HG03175 (cell line): ENCODE data around the gene LCNL1.
"Not testable (repeated sequence)": the region's sequence is repeated elsewhere in the genome, so short reads cannot be mapped to it uniquely, and the experiment has no call there.

Experiments
- ATAC-seq: cut with Tn5 transposase; IDR thresholded peaks from one replicate; pipeline ENCODE4 v1.9.1; 2021; ENCODE audit warnings: mild to moderate bottlenecking, moderate library complexity; ENCODE audit not compliant: unreplicated experiment

The LCNL1 gene

DNA sequence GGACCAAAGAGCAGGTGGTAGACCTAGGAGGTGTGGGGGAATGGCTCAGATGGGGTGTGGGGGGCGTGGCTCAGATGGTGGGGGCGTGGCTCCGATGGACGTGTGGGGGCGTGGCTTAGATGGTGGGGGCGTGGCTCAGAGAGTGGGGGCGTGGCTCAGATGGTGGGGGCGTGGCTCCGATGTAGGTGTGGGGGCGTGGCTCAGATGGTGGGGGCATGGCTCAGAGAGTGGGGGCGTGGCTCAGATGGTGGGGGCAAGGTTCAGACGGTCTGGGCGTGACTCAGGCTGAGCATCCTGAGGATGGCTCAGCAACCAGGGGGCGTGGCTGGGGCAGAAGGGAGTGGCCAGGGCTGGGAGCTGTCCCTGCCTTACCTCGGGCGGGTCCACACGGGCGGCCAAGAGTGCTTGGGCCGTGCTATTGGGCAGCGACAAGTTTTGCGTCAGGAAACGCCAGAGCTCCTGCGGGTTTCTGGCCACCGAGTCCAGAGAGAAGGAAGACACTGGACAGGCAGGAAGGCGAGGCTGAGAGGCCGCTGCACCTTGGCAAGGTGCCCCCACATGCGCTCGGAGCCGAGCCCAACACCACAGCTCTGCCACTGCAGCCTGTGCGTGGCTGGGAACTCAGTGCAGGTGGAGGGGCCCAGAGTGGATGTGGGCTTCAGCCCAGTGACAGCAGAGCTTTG, 39.3 kb downstream of the LCNL1 start:
- no peak for ATAC-seq

DNA sequence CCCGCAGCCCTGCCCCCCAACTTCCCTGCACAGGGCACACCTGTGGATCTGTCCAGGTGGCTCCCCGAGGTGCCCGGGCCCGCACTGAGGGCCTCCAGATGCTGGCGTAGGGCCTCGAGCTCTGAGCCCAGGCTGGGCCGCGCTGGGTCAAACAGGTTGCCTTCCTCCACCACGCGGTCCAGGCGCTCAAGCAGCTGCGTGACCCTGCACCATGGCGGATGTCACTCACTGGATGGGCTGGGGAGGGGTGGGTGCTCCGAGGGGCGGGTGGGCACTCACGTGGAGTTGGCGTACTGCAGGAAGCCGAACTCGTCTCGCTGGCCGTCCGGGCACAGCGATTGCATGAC, 39.8 kb downstream of the LCNL1 start:
- no peak for ATAC-seq

DNA sequence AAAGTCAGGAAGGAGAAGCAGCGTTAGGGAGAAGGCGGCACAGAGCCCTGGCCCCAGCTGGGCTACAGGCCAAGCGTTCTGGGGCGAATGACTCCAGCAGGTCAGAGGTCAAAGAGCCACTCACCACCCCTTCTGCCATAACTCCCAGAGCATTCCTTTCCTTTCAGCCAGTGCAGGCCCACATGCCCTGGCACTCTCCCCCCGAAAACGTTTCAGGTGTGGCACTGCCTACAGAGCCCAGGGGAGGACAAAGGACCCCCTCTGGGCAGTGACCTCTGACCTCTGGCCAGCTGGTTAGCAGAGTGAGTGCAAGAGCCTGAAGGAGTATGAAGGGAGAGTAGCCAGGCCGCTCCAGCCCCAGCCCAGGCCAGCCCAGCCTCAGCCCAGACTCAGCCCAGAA, 40.4 kb downstream of the LCNL1 start:
- ATAC-seq = no peak

DNA sequence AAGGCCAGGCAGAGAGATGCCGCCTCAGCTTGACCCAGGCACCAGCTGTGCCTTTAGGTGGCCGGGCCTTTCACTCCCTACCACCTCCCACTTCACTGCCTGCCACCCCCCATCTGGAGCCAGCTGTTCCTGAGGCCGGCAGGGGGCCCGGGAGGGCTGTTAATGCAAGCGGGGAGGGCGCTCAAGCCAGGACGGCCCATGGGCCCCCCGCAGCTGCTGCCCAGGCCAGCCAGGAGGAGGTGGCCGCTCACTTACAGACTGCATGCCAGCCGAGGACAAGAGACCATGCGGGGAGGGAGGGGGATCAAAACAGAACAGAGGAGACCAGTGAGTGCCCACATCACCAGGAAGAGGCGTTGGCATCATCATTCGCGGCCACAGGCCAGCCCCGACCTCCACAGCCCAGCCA, 40.8 kb downstream of the LCNL1 start:
- no peak for ATAC-seq

DNA sequence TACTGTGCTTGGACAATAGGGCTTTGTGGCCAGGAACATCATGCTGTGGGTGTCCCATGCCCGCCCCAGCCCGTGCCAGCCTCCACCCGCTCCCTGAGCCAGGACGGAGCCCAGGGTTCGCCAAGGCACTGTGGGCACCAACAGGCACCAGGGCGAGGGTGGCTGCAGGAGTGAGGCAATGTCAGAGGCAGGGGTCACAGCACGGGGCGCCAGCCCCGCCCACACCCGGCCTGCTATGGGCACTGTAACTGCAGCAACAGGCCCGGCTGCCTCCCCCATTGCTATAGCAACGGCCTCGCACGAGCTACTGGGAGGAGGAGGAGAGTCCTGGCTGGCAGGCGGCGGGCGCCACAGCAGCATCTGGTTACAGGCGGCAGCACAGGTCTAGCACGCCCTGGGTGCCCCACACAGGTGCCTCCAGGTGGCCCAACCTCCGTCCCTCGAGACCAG, 42.7 kb downstream of the LCNL1 start:
- ATAC-seq = no peak

DNA sequence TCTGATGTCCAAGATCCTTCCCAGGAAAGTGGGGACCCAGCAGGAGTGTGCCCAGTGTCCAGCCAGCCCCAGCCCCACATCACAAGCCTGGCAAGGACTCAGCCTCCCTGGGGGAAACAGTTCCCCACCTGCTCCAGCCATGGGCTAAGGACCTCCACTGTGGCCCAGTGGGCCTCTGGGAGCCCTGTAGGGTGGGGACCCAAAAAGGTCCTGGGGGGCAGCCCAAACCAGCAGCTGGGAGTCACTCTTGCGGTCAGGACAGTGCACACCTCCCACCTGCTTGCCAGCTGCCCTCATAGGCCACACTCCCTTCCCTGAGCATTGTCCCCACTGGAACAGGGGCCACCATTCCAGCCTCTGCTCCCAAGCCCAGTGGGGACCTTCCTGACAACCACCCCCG, 43.6 kb downstream of the LCNL1 start:
- ATAC-seq = no peak

DNA sequence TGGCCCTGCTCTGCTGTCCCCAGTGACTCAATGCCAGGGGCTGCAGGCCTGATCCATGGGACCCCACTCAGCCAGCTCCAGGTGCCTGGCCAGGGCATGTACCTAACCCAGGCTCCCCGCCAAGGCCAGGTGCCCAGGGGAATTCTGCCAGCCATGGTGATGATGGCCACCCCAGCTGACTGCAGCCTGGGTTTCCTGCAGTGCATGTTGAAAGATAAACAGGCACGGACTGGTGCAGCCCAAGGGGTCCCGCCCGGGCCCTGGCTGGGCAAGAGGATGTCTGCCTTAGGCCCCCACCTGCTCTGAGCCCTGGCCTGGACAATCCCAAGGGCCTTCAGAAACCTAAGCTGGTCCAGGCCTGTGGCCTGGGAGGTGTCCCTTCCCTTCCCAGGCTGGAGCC, 44.0 kb downstream of the LCNL1 start:
- no peak for ATAC-seq

DNA sequence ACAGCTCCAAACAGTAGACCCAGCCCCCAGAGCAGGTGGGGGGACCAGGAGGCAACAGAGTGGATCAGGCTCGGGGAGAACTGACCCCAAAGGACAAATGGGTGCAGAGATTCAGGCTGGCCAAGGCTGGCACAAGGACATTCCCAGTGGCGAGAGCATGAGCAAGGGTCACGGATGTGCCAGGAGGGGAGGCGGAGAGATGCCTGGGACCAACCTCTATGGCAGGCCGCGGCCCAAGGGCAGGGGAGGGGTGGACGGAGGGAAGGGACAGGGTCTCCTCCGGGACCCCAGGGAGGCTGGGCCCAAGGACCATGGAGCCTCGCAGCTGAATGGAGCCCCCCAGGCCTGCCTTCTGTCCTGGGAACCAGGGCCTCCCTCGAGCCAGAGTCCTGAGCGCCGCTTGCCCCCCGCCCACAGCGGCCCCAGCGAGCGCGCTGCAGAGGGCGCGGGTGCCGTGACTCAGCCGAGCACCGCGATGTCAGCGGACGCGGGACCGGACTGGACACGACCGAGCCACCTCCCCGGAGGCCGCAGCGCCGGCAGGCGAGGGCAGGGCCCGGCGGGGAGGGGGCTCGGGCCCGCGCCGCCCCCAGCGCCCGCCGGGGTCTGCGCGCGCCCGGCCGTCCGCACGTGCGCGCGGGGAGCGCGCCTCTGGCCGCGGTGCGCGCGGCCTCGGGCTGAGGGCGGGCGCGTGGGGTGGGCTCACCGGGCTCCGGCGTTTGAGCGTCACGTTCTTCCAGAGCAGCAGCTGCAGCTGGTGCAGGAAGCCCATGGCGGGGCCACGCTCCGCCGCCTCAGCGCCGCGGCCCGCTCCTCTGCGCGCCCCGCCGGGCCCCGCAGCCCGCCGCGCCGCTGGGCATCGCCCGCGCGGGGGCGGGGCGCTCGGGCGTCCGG, 44.8 kb downstream of the LCNL1 start, which contains the start of gene ABCA2:
Gene ABCA2 (minus strand): TSS at position 869 of the 894 bp plus-strand sequence. CDS start 97 bp downstream, at position 772.
- ATAC-seq = no peak

DNA sequence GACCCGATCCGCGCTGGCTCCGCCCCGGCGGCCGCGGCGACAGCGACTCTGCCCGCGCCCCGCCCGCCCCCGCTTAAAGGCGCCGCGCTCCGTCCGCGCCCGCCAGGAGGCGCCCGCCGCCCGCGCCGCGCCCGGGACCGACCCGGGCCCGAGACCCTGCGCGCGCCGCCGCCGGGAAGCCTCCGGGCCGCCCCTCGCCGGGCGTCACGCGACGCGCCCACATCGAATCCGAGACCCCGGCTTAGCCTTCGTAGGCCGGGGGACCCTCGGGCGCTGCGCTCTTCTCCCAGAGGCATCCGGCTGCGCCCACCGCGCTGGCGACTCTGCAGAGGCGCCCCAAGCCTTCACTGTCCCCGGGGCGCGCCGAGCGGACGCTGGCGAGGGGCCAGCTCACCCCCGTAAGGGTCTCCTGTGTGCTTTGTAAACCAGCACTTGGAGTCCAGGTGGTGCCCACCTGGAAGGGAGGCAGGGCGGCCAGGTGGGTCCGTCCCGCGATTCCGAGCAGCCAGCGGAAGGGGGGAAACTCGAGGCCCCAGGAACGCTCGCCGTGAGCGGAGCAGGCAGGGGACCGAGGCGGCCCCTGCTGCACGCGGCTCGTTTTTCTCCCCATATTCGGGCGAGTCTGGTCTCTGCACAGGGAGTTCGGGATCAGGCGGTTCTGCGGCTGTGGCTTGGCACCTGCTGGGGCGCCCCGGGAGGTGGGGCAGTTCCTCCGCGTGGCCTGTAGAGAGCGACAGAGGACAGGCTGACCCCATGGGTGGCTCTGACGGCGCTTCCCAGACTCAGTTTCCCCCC, 45.7 kb downstream of the LCNL1 start:
- ATAC-seq = peak; percentile 40

DNA sequence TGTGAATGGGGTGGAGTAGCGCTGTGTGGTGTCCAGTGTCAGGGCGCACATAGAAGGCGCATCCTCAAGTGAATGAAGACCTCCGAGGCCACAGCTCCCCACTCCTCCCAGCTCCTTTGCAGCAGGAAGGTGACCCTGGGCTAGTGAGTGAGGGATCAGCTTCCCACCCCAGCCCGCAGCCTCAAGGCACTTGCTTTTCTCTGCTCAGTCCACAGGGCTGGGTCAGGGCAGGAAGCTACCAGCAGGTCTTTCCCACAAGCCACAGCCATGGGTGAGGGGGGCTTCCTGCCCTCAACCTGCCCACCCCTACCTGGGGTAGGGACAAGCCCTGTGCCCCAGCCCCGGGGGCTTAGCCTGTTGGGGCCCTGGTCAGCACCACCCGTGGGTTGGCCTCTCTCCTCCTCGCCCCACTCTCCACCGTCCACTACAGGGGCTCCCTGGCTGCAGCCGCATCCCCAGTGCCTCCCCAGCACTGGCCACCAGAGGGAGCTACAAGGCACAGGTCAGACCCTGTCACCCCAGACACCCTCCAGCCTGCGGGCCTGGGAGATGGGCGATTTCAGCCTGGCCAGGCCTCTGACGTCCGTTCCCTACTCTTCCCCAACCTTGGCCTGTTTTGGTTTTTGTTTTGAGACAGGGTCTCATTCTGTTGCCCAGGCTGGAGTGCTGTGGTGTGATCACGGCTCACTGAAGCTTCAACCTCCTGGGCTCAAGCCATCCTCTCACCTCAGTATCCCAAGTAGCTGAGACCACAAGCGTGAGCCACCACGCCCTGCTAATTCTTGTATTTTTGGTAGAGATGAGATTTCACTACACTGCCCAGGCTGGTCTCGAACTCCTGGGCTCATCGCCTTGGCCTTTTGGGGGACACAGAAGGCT, 46.5 kb downstream of the LCNL1 start:
- peak; percentile 27 for ATAC-seq

DNA sequence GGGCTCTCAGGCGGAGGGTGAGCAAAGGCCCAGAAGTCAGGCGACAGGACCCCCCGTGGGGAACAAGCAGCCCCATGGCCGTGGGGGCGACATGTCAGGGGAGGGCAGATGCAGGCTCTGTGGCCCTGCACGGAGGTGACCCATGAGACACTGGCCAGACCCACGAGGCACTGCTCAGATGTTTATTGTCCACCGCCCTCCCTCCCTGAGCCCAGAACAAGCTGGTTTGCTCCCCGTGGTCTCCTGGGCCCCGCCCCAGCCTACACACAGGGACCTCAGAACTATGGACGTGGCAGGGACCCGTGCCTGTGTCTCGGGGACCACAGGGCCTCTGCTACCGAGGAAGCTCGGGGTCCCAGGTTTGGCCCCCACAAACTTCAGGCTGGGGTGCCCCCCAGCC, 47.2 kb downstream of the LCNL1 start:
- no peak for ATAC-seq

DNA sequence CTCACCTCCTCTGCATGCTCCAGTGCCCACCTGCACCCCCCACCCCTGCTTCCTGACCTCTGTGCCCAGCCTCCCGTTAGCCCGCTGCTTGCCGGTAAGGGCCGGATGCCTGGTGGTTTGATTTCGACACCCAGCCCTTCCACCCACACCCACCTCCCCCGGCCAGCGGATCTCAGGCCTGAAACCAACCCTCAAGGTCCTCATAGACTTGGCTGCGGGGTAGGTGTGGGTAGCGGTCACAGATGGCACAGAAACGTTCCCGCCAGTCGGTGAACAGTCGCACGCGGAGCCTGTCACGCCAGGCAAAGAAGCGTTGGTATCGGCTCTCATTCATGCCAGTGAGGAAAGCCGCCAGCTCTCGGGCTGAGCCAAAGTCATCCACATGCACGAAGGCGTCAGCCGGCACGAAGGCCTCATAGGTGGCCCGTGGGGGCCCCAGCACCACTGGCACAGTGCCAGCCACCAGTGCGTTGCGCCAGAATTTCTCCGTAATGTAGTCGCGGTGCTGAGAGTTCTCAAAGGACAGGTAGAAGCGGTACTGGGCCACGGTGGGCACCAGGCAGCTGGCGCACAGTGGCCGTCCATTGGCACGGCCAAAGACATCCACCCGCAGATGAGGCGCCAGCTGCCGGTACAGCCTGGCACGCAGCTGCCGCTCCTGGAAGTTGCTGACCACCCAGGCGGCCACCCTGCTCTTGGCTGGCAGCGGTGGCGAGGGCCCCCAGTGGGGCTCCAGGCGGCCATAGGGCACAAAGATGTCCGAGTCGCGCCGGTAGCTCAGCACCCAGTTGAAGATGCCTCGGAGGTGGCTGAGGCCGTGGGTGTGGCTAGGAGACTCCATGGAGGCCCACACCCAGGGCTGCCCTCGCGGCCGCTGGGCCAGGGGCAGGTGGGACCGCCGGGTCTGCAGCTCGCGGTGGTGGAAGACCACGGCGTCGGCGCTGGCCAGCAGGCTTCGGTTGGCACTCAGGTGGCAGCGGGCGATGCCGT, 48.0 kb downstream of the LCNL1 start:
- ATAC-seq = peak; percentile 19

DNA sequence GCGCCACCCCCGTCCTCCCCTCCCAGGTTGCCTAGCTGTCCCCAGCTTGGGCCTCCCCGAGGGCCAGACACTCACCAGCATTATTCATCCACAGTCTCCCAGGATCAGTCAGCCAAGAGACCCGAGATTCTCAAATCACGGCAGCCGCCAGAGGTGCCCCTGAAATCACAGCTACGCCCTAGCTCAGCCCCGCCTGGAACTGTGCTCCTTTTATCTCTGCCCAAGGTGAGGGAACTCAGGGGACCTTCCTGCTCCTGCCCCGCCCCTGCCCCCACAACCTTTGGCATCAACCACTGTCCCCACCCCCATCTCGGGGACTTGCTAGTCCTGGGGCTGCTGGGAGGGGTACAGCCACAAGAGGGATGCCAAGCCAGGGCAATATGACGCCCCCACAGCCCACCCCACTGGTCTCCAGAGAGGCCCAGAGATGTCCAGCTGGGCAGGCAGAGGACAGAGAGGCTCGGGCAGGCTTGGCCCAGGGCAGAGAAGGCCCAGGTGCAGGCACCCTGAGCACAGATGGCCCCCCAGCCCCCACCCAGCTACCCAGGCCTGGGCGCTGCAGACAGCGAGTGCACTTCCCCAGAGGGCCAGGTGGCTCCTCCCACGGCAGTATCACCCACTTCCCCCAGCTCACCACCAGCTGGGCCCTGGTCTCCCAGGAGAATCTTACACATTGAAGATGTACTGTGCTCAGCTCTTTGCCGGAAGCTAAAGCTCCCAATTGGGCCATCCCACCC, 49.3 kb downstream of the LCNL1 start, which contains the start of gene FUT7:
Gene FUT7 (minus strand): TSS at position 185 of the 737 bp plus-strand sequence. CDS start 97 bp downstream, at position 88.
- ATAC-seq = no peak

DNA sequence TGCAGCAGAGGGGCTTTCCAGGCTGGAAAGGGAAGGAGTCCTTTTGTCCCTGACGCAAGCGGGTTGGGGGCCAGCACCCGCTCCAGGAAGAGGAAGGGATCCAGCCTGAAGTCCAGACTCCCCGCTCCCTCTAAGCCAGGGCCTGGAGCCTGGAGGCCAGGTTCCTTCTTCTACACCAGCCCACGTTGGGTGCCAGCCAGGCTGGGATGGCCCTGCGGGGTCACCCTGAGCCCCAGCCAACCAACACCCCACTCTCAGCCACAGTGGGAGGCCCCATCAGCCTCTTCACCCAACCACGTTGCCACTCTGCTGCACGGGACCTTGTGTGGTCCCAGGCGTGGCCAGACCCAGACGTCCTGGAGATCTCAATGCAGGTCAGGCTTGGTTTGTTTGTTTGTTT, 50.1 kb downstream of the LCNL1 start:
- no peak for ATAC-seq

DNA sequence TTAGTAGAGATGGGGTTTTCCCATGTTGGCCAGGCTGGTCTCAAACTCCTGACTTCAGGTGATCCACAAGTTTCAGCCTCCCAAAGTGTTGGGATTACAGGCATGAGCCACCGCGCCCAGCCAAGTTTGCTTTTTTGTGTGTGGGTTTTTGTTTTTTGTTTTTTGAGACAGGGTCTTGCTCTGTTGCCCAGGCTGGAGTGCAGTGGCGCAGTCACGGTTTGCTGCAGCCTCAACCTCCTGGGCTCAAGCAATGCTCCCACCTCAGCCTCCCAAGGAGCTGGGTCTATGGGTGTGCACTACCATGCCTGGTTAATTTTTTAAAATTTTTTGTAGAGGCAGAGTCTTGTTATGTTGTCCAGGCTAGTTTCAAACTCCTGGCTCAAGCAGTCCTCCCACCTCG, 50.7 kb downstream of the LCNL1 start:
- not testable (repeated sequence) for ATAC-seq

DNA sequence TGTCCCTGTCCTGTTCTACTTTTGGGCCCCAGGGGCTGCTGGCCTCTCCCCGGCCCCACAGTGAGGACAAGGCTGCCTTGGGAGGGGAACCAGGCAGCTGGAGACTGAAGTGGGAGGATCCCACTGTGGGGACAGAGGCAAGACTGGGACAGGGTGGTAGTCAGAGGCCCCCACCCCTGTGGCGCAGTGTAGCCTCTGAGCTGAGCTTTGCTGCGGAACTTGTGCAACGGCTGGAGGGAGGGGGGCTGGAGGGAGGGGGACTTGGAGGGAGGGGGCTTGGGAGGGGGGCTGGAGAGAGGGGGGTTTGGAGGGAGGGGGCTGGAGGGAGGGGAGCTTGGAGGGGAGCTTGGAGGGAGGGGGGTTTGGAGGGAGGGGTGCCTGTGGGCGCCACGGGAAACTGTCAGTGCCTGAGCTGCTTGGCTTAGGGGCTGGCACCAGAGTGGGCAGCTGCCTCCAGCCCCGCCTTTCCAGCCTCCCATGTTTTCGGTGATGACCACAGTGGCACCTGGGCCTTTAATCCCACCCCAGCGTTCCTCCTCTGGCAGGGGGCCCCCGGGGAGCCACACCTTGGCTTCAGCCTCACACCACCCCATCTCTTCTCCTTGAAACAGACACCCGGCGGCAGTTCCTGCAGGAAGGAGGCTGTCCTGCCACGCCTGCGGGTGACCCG, 51.4 kb downstream of the LCNL1 start:
- no peak for ATAC-seq

DNA sequence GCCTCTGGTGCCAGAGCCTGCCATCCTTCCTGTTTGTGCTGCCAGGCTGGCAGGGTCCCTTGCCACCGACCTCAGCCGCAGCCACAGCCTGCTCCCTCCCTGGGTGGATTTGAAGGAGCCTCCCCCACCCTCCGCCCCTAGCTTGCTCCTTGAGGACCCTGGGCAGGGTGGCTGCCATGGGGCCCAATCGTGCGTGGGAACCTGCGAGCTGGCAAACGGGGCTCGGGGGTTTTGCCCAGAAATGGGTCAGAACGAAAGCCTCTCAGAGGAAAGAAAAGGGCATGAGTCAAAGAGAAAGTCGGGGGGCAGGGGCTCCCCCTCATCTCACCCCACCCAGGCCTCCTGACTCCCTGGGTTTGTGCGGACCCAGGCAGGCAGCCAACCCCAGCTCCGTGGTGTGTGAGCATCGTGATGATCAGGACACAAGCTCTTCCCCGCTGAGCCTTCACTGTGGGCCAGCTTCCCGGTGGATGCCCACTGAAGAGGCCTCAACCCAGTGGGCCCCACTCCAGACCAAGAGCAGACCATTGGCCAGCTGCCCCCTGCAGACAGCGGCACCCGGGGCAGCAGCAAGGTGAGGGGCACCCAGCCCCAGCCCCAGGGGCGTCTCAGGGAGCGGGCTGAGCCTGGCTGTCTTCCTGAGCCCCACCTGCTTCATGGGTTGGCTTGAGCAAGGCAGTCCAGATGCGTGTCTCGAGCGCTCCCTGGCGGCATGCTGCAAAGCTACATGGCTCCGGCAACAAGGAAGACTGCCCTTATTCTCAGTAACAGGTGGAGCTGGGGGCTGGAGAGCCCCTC, 52.1 kb downstream of the LCNL1 start:
- ATAC-seq = peak; percentile 60
